Stimulated activated naive CD8-positive, alpha-beta T cell treated with anti-CD3 and anti-CD28 coated beads, Interleukin-15, Interleukin-2, amounts not matched to agents 100 U/mL and 50 U/mL, for 24 hours (primary cell): Measurements from ENCODE around the gene DCAF11.
"Not testable (repeated sequence)": the region's sequence is repeated elsewhere in the genome, so short reads cannot be mapped to it uniquely, and the experiment has no call there.

Experiments
- ATAC-seq: fragments of 150-1000 bp; cut with Tn5 transposase; one replicate; pipeline ENCODE4 v1.10.0; 2021
- DNase-seq: peaks from one replicate; pipeline ENCODE4 v3.0.0; 2021

DCAF11 gene

GRCh38 chr14:24096545-24097181, 17.9 kb upstream of the DCAF11 start:
- ATAC-seq (no peak), DNase-seq (no peak)

GRCh38 chr14:24098229-24098926, 16.2 kb upstream of the DCAF11 start:
- DNase-seq (no peak), ATAC-seq (no peak)

GRCh38 chr14:24098927-24099813, 15.4 kb upstream of the DCAF11 start:
- ATAC-seq, result no peak
- no peak for DNase-seq

- no peak for DNase-seq
- ATAC-seq, result no peak
Measured at GRCh38 chr14:24100197-24100981, 14.2 kb upstream of the DCAF11 start.

- no peak for DNase-seq
- no peak for ATAC-seq
Measured at GRCh38 chr14:24100982-24101494, 13.5 kb upstream of the DCAF11 start.

GRCh38 chr14:24102357-24103048, 12.1 kb upstream of the DCAF11 start:
- DNase-seq, result no peak
- ATAC-seq, result no peak

GRCh38 chr14:24103451-24103850, 11.1 kb upstream of the DCAF11 start:
- DNase-seq (no peak), ATAC-seq (no peak)

GRCh38 chr14:24105609-24106239, 8.9 kb upstream of the DCAF11 start:
- DNase-seq, ATAC-seq: not testable (repeated sequence)

- ATAC-seq, result no peak
- no peak for DNase-seq
Measured at GRCh38 chr14:24106672-24107271, 7.8 kb upstream of the DCAF11 start.

- ATAC-seq (peak; percentile 16), DNase-seq (no peak)
Measured at GRCh38 chr14:24108336-24108874, 6.2 kb upstream of the DCAF11 start.

- DNase-seq (no peak), ATAC-seq (no peak)
Measured at GRCh38 chr14:24110060-24110459, 4.5 kb upstream of the DCAF11 start.

- DNase-seq (no peak), ATAC-seq (no peak)
Measured at GRCh38 chr14:24110523-24110922, 4.1 kb upstream of the DCAF11 start.

GRCh38 chr14:24113379-24113800, 1.2 kb upstream of the DCAF11 start:
- ATAC-seq (no peak), DNase-seq (no peak)

- peak; percentile 49 for ATAC-seq
- DNase-seq, result peak; percentile 87
Measured at GRCh38 chr14:24113801-24114531, 611 bp upstream of the DCAF11 start.

GRCh38 chr14:24115422-24116127, 998 bp downstream of the DCAF11 start:
- DNase-seq (no peak), ATAC-seq (no peak)

GRCh38 chr14:24116128-24116814, 1.7 kb downstream of the DCAF11 start:
- DNase-seq (no peak), ATAC-seq (no peak)

- no peak for ATAC-seq
- DNase-seq, result no peak
Measured at GRCh38 chr14:24117179-24117578, 2.6 kb downstream of the DCAF11 start.

- no peak for ATAC-seq
- no peak for DNase-seq
Measured at GRCh38 chr14:24119691-24120090, 5.1 kb downstream of the DCAF11 start.
